ENCODE results near the gene ITPR2. TPM values are rescaled to one million over a fixed set of nuclear protein-coding genes. Genes with fewer than 3 reads are reported as not detected.
"Not testable (repeated sequence)": the region's sequence is repeated elsewhere in the genome, so short reads cannot be mapped to it uniquely, and the experiment has no call there.

The ITPR2 gene
- total and polyA plus RNA-seq, 12 donors: 5.1 to 144 (median 66.4) TPM

- TF ChIP-seq POLR2A (IDR thresholded peaks at IDR 0.05) (no peak), CTCF (IDR thresholded peaks at IDR 0.05) (no peak)
- DNase-seq: no peak
- Histone ChIP-seq H3K27me3 (no peaks in the 10 kb centered on the region), H3K36me3 (replicated peaks in 1 of 2) (no peaks in the 10 kb centered on the region), H3K27ac (no peak overlapping the region), H3K4me1 (replicated peaks in 1 of 2) (peaks cover 8 to 40% of the 10 kb centered on the region in 2 donors), H3K4me3 (no peak overlapping the region), H3K9me3 (replicated peaks in 1 of 3) (no peaks in the 10 kb centered on the region)
- intact Hi-C loops (cut with DNase I): no loop called here
- WGBS, 4 donors: 85 to 92% (median 87%) methylated on average over 7 of the region's 7 CpGs
Observed at GRCh38 chr12:26730481-26731350, 102.3 kb downstream of the ITPR2 start.

GRCh38 chr12:26729137-26729671, 103.8 kb downstream of the ITPR2 start:
- H3K27ac ChIP-seq; H3K27me3 ChIP-seq; H3K4me3 ChIP-seq; intact Hi-C loops (cut with DNase I); H3K9me3 ChIP-seq (replicated peaks in 1 of 3); H3K36me3 ChIP-seq (replicated peaks in 1 of 2); DNase-seq: not testable (repeated sequence)
- WGBS, 4 donors: 92 to 99% (median 93%) methylated on average over 1 of the region's 1 CpG
- peaks cover 2 to 37% of the 10 kb centered on the region in 2 donors for H3K4me1 ChIP-seq (replicated peaks in 1 of 2)

- intact Hi-C loops (cut with DNase I): no loop called here
- Histone ChIP-seq H3K4me3 (no peak overlapping the region), H3K4me1 (replicated peaks in 1 of 2) (peaks cover 4 to 36% of the 10 kb centered on the region in 2 donors), H3K27me3 (no peaks in the 10 kb centered on the region), H3K27ac (no peak overlapping the region), H3K9me3 (replicated peaks in 1 of 3) (no peaks in the 10 kb centered on the region), H3K36me3 (replicated peaks in 1 of 2) (no peaks in the 10 kb centered on the region)
- no peak for DNase-seq
- WGBS, 4 donors: 72 to 80% (median 80%) methylated on average over 5 of the region's 5 CpGs
- TF ChIP-seq CTCF (IDR thresholded peaks at IDR 0.05) (no peak), POLR2A (IDR thresholded peaks at IDR 0.05) (no peak)
Observed at GRCh38 chr12:26728205-26729050, 104.6 kb downstream of the ITPR2 start.

- no peak for DNase-seq
- no peak overlapping the region for H3K27ac ChIP-seq
- peaks cover 4 to 36% of the 10 kb centered on the region in 2 donors for H3K4me1 ChIP-seq (replicated peaks in 1 of 2)
- no peaks in the 10 kb centered on the region for H3K27me3 ChIP-seq
- WGBS, 4 donors: 92 to 96% (median 94%) methylated on average over 12 to 13 of the region's 13 CpGs
- intact Hi-C loops (cut with DNase I): no loop called here
- no peak overlapping the region for H3K4me3 ChIP-seq
- H3K36me3 ChIP-seq (replicated peaks in 1 of 2): no peaks in the 10 kb centered on the region
- H3K9me3 ChIP-seq (replicated peaks in 1 of 3): no peaks in the 10 kb centered on the region
- no peak for TF ChIP-seq POLR2A (IDR thresholded peaks at IDR 0.05)
Observed at GRCh38 chr12:26727482-26728204, 105.4 kb downstream of the ITPR2 start.

Data from adrenal gland (tissue), 12 donors.